Fibroblast of skin of left quadriceps (primary cell): ENCODE measurements around the gene NRXN3.

ENCODE experiments used
- DNase-seq, 2 experiments: peaks; one replicate each; pipeline ENCODE4 v3.0.0-alpha.2; 2013; ENCODE audit warnings: low read depth in 2 of 2

The NRXN3 gene

DNA sequence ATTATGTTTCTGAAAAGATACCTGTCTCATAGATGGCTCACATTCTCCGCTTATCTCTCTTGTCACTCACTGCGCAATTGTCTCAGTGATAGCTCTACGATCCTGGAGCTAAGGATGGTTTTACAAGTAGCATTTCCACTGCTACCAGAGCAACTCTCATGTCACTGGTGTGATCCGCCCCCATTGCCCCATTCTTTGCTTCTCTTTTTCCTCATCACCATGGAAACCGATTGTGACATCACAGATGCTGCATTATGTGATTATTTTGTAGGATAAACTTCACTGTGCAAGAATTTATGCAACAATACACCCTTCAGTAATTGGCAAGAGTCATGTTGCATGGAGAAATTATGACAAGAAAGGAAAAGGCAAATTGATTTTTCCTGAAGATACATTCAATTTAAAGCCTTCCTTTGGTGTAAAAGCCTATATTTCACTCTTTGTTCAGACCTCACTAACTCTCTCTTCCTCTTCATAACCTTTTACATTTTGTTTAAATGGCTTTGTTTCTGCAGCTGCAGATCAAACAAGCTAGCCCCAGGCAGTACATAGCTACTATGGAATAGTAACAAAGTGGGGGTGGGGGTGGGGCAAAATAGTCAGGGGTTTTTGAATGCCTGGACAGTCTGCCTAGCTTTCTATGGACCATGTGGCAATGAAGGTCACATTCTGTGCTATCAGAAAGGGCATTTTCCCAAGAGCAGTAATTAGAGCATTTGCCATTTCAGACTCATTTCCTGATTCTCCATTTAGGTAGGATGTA, 539.8 kb downstream of the NRXN3 start:
- no peak for DNase-seq

DNA sequence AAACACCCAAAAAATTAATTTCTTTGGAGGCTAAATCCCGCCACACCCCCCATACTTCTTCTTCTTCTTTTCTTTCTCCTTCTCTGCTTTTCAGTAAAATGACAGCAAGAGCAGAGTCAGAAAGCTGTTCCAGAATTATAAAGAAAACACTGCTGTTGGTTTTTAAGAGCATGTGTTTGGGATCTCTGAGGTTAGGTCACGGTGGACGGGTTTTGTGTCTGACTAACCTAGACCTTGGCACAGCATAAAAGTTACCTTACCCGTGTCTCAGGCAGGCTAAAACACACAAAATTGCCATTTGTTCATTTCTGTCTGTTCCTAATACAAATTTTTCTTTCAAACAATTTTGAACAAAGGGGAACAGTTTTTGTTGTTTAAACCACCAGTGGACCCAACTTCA, 540.8 kb downstream of the NRXN3 start:
- no peak for DNase-seq

GRCh38 chr14:78713716-78714115, 543.5 kb downstream of the NRXN3 start:
- DNase-seq = no peak

- DNase-seq = no peak
Measured at GRCh38 chr14:78714711-78715110, 544.5 kb downstream of the NRXN3 start.

GRCh38 chr14:78721756-78722480, 551.7 kb downstream of the NRXN3 start:
- DNase-seq = no peak

- DNase-seq = no peak
Measured at GRCh38 chr14:78725086-78725485, 554.9 kb downstream of the NRXN3 start.

DNA sequence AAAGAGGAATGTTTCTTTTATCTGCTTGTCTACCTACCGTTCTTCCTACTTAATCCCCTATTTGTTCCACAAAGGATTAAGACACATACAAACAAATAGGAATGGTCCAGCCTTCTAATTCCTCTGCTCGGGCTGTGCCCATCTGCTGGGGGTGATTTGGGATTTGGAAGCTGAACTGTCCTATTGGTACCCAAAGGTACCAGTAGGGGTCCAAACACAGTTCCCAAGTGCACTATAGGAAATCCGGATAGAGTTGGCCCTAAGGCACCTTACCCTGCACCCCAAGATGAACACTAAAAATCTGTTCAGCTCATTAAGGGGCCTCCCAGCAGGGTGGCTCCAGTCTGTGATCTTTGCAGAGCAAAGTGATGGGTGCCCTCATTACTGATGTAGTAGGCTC, 566.9 kb downstream of the NRXN3 start:
- no peak for DNase-seq

DNA sequence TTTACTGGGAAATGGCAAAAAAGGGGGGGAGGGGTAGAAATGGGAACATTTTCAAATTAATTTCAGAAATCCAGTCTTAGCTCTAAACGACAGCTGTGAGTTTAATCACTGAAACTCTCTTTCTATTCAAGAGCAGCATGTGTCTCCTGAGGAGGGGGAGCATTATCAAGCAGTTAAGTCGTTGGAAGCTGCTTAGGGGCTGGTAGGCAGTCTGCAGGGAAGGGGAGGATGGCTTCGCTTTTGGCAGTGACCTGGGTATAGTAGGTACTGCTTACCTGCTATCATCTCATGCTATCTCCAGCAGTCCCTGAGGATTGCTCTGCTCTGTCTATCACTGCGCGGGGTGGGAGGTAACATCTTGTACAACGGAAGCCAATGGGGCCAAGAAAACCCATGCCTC, 567.4 kb downstream of the NRXN3 start:
- DNase-seq = no peak

DNA sequence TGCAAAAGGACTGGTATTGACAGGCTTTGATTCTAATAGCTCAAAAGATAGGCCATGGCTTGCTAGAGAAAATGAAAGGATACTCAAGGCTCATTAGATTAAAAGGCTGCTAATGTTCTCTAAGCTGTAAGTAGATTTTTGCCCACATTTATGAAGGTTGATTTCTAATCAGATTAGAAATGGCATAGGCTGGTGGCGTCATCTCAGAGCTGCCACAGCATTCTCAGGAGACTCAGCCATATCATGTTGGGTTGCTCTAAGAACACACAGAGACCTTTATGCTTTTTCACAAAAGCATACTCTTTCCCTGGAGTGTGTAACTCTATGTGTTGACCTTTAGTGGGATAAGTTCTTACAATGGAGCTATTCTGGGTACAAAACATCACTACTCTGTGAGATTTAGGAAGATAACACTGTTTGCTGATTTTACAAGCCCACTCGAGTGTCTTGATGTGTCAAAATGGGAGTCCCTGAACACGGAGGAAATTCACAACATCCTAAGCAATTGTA, 576.0 kb downstream of the NRXN3 start:
- no peak for DNase-seq

- no peak for DNase-seq
Measured at GRCh38 chr14:78747813-78748212, 577.6 kb downstream of the NRXN3 start.

DNA sequence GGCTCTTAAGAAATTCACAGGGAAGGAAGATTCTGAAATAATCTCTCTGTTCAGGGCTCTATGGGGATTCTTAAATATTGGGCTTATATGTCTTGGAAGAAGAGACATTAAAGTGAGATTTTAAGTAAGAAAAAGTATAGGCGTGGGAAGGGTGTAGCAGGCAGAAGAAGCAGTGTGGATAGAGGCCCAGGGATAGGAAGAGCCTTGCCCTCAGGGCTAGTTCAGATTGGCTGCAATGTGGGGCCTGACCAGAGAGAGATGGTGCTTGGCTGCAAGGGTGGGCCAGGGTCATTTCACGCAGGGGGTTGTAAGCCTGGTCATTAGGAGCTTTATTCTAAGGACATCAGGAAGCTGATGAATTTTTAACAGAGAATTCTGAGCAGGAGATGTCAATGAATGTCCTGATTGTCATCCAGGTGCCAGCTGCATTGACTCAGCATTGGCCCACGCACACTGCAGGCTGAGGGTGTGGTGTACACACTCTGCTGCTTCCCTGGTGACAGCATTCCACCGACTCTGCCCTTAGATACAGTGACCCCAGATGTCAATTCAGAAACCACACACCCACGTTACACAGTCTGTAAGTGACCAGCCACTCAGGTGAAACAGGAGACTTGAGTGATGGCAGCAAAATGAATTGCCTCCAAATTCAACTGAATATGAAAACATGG, 582.5 kb downstream of the NRXN3 start:
- DNase-seq = no peak

- no peak for DNase-seq
Measured at GRCh38 chr14:78754059-78754458, 583.9 kb downstream of the NRXN3 start.

- DNase-seq = no peak
Measured at GRCh38 chr14:78758333-78758732, 588.2 kb downstream of the NRXN3 start.

GRCh38 chr14:78762331-78762730, 592.2 kb downstream of the NRXN3 start:
- DNase-seq = no peak

- no peak for DNase-seq
Measured at GRCh38 chr14:78763746-78764145, 593.6 kb downstream of the NRXN3 start.

DNA sequence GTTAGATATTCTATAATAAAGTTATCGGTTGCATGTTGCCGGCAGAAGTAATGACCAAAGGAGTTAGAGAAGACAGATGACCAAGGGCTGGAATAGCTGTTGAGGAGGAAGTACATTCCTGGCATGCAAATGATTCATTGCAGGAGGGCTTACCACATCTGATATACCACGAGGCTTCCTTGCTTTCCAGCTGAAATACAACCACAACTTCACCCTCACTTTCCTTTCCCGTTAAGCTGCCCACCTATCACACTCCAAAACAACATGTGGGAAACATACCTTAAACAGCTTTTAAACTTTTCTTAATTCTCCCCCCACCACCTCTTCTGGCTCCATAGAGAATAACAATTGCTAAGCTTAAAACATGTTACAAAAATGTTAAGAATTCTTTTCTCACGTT, 594.1 kb downstream of the NRXN3 start:
- DNase-seq = no peak

- no peak for DNase-seq
Measured at GRCh38 chr14:78764645-78765044, 594.5 kb downstream of the NRXN3 start.

DNA sequence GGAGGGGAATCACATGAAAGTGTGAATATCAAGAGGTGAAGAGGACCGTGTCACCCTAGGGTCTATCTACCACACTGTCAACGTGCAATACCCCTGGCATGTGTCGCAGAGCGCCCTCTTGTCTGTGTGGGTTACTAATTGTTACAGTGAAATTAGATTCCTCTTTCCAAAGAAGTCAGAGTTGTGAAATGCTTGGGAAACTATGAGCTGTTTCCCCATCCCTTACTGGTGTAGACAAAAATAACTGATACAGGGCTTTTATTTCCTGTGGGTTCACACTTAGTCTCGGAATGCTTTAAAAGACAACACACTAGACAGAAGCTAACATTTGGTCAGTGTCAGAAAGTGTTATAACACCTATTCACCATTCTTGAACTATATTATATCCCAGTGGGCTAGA, 597.3 kb downstream of the NRXN3 start:
- no peak for DNase-seq

DNA sequence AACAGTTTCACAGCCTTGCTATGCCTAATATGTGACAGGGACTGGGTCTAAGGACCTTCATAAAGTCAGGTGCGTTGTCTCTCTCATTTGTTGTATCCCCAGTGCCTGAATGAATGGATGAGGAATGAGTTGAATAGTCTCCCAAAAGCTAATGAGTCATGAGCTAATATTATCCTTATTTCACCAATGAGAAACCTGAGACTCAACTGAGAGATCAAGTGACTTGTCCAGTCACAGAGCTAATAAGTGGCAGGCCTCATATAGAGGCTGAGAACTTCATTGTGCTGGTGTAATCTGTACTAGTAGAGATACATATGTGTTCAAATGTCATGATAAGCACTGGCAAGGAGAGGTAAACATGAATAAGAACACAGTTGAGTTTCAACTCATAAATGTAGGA, 612.4 kb downstream of the NRXN3 start:
- no peak for DNase-seq

DNA sequence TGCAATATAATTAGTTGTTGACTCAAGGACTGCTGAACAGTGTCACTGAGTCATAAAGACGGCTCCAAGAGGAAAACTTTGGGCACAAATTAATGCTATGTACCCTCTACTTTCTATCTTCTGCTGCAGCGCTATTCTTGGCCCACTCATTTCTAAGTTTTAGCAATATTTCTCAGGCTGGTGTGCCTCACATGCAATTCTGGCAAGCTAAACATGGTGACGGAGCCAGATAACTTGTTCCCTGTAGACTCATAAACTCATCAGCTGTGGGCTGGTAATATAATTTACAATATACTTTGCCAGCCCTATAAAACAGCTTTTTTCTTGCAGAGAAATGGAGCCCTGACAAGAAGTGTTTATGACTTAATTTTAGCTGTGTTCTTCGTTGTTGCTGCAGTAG, 615.1 kb downstream of the NRXN3 start:
- DNase-seq = no peak

- no peak for DNase-seq
Measured at GRCh38 chr14:78788467-78789360, 618.5 kb downstream of the NRXN3 start.

DNA sequence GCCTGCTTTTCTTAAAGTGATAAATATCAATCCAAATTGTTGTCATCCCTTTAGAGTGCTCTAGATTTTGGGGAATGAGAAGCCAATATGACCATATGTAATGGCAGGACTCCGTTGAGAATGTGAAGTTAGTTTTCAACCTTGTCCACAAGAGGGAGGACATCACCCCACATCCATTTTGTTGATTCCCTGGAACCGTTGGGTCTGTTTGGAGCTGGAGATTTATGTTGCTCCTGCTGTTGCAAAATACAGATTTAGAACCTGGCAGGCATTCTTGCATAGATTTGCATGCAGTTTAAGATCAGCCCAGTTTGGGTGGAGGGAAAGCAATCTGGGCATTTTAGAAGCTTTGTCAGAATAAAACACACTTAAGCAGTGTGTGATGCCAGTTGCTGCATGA, 620.1 kb downstream of the NRXN3 start:
- no peak for DNase-seq
